Measurements from ENCODE around the gene SYTL3.
"Not testable (repeated sequence)": the region's sequence is repeated elsewhere in the genome, so short reads cannot be mapped to it uniquely, and the experiment has no call there.

DNA sequence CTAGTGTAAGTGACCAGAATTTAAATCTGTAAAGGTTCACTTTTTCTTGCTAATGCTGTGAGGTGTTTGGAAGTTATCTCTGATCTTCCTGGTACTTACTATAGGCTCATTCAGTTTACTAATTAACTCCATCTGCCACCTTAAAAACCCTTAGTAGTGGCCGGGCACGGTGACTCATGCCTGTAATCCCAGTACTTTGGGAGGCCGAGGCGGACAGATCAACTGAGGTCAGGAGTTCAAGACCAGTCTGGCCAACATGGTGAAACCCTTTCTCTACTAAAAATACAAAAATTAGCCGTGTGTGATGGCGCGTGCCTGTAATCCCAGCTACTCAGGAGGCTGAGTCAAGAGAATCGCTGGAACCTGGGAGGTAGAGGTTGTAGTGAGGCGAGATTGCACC, 7.1 kb downstream of the SYTL3 start:
- not testable (repeated sequence) for TF ChIP-seq EP300, POLR2A (IDR thresholded peaks at IDR 0.05)
- TF ChIP-seq, protein P1, sequence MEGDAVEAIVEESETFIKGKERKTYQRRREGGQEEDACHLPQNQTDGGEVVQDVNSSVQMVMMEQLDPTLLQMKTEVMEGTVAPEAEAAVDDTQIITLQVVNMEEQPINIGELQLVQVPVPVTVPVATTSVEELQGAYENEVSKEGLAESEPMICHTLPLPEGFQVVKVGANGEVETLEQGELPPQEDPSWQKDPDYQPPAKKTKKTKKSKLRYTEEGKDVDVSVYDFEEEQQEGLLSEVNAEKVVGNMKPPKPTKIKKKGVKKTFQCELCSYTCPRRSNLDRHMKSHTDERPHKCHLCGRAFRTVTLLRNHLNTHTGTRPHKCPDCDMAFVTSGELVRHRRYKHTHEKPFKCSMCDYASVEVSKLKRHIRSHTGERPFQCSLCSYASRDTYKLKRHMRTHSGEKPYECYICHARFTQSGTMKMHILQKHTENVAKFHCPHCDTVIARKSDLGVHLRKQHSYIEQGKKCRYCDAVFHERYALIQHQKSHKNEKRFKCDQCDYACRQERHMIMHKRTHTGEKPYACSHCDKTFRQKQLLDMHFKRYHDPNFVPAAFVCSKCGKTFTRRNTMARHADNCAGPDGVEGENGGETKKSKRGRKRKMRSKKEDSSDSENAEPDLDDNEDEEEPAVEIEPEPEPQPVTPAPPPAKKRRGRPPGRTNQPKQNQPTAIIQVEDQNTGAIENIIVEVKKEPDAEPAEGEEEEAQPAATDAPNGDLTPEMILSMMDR (IDR thresholded peaks at IDR 0.05): not testable (repeated sequence)
